ENCODE results near the gene SPTBN1. TPM values are rescaled to one million over a fixed set of nuclear protein-coding genes. Genes with fewer than 3 reads are reported as not detected.

The SPTBN1 gene
- total and polyA plus RNA-seq, 2 experiments from 2014 or later: 57.7 to 187 TPM

DNA sequence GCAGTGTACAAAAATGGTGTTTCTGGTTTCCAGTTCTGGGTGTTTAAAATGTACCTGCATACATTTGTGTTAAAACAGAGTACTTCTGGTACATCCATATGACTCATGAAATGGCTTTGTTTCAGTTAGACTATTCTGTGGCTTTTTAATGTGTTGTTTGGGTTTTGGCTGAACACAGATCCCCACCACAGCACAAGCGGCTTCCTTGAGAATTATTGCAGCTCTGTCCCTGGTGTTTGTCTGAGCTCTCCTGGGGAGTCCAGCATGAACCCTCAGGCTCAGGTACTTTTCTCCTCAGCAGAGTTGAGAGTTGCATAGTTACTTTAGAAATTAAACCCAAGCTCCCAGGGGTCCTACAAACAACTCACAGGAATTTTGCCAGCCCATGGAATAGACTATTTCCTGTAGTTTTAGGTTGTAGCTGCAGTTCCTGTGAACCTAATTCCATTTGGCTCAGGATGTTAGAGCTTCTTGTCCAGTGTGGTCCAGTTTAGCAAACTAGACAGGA is 202.5 kb downstream of the SPTBN1 start:
- Histone ChIP-seq H3K9me3 (ENCODE audit: low read depth) (no peaks in the 10 kb centered on the region), H3K4me2 (ENCODE audit: unreplicated experiment) (peak overlapping the region; percentile 43), H3K27me3 (replicated peaks; ENCODE audit: insufficient read depth) (no peaks in the 10 kb centered on the region), H3F3A (ENCODE audit: insufficient read depth) (peaks cover 34% of the 10 kb centered on the region), H3K36me3 (ENCODE audit: low read depth) (peaks cover 86% of the 10 kb centered on the region), H3K9me2 (ENCODE audit: insufficient read depth) (no peaks in the 10 kb centered on the region), H2AFZ (no peak overlapping the region), H3K27ac (no peak overlapping the region), H3K9ac (no peak overlapping the region), H4K20me1 (ENCODE audit: insufficient read depth) (0 out of 2 replicates have a peak, but pooled peaks cover 5% of the 10 kb centered on the region), H3K4me3 (no peak overlapping the region), H3K4me1 (ENCODE audit: insufficient read depth) (peaks cover 11% of the 10 kb centered on the region), H3K79me2 (ENCODE audit: insufficient read depth) (no peaks in the 10 kb centered on the region)
- WGBS, 2 experiments (ENCODE audit: low coverage in 1 of 2, low lambda C conversion rate in 2 of 2, missing lambda C conversion rate in 2 of 2): 15 to 47% methylated on average over 1 of the region's 1 CpG
- peak; percentile 70 for DNase-seq
- in situ Hi-C loops (cut with MboI): no loop called here
- TF ChIP-seq EZH2phosphoT487 (IDR thresholded peaks at IDR 0.05; ENCODE audit: insufficient read depth, low read depth) (no peak), EZH2 (IDR thresholded peaks at IDR 0.05; ENCODE audit: insufficient read depth, poor library complexity, severe bottlenecking) (no peak)

DNA sequence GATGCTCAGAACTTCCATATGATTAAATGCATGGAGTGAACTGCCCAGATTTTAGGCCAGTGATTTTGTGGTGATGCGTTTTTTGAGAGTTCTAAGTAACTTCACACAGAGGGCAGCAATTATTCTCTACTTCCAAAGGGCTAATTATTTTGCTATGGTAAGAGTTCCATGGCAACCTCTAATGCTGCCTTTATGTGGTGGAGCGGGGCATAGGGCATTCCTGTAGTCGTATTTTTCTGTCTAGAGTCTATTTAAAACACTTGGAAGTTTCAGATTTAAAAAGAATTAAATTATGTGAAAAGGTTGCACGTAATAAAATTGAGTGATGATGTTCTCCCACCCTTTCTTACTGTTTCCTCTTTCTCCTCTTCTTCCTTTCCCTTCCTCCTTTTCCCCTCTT is 203.4 kb downstream of the SPTBN1 start:
- no peak overlapping the region for H2AFZ ChIP-seq
- 0 out of 2 replicates have a peak, but pooled peaks cover 5% of the 10 kb centered on the region for H4K20me1 ChIP-seq (ENCODE audit: insufficient read depth)
- H3K4me1 ChIP-seq (ENCODE audit: insufficient read depth): peaks cover 11% of the 10 kb centered on the region
- no peaks in the 10 kb centered on the region for H3K9me3 ChIP-seq (ENCODE audit: low read depth)
- no peak overlapping the region for H3K4me3 ChIP-seq
- peaks cover 84% of the 10 kb centered on the region for H3K36me3 ChIP-seq (ENCODE audit: low read depth)
- WGBS, 2 experiments (ENCODE audit: low coverage in 1 of 2, low lambda C conversion rate in 2 of 2, missing lambda C conversion rate in 2 of 2): 84 to 85% methylated on average over 4 of the region's 4 CpGs
- in situ Hi-C loops (cut with MboI): no loop called here
- TF ChIP-seq EZH2 (IDR thresholded peaks at IDR 0.05; ENCODE audit: insufficient read depth, poor library complexity, severe bottlenecking) (no peak), EZH2phosphoT487 (IDR thresholded peaks at IDR 0.05; ENCODE audit: insufficient read depth, low read depth) (no peak)
- H3K79me2 ChIP-seq (ENCODE audit: insufficient read depth): no peaks in the 10 kb centered on the region
- no peak overlapping the region for H3K27ac ChIP-seq
- no peak overlapping the region for H3K4me2 ChIP-seq (ENCODE audit: unreplicated experiment)
- peaks cover 34% of the 10 kb centered on the region for H3F3A ChIP-seq (ENCODE audit: insufficient read depth)
- H3K9ac ChIP-seq: no peak overlapping the region
- no peak for DNase-seq
- H3K27me3 ChIP-seq (replicated peaks; ENCODE audit: insufficient read depth): no peaks in the 10 kb centered on the region
- no peaks in the 10 kb centered on the region for H3K9me2 ChIP-seq (ENCODE audit: insufficient read depth)

DNA sequence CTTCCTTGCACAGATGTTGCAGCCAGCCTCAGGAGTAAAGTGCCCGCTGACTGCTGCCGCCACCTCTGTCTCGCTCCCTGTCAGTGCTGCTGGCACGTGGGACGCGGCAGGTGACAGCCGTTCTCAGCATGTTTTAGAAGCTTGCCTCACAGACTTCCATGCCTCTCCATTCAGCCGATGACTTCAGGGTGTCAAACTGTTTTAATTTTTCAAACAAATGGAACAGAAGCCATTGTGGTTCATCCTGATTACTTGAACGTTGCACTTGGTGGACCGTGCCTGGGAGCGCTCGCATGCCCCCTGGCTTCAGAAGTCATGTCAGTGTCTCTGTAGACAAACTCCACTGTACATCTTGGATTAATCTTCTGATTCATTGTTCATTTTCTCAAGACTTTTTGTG is 204.6 kb downstream of the SPTBN1 start:
- H3K9ac ChIP-seq: no peak overlapping the region
- H3F3A ChIP-seq (ENCODE audit: insufficient read depth): peaks cover 42% of the 10 kb centered on the region
- H3K27me3 ChIP-seq (replicated peaks; ENCODE audit: insufficient read depth): no peaks in the 10 kb centered on the region
- H3K27ac ChIP-seq: no peak overlapping the region
- DNase-seq: no peak
- no peak for TF ChIP-seq EZH2 (IDR thresholded peaks at IDR 0.05; ENCODE audit: insufficient read depth, poor library complexity, severe bottlenecking)
- no peak for TF ChIP-seq EZH2phosphoT487 (IDR thresholded peaks at IDR 0.05; ENCODE audit: insufficient read depth, low read depth)
- no peak overlapping the region for H3K4me2 ChIP-seq (ENCODE audit: unreplicated experiment)
- no peak overlapping the region for H2AFZ ChIP-seq
- H3K4me1 ChIP-seq (ENCODE audit: insufficient read depth): peaks cover 15% of the 10 kb centered on the region
- no peaks in the 10 kb centered on the region for H3K79me2 ChIP-seq (ENCODE audit: insufficient read depth)
- in situ Hi-C loops (cut with MboI): no loop called here
- H4K20me1 ChIP-seq (ENCODE audit: insufficient read depth): 0 out of 2 replicates have a peak, but pooled peaks cover 5% of the 10 kb centered on the region
- no peaks in the 10 kb centered on the region for H3K9me2 ChIP-seq (ENCODE audit: insufficient read depth)
- WGBS, 2 experiments (ENCODE audit: low coverage in 1 of 2, low lambda C conversion rate in 2 of 2, missing lambda C conversion rate in 2 of 2): 78 to 86% methylated on average over 12 of the region's 12 CpGs
- H3K4me3 ChIP-seq: no peak overlapping the region
- no peaks in the 10 kb centered on the region for H3K9me3 ChIP-seq (ENCODE audit: low read depth)
- H3K36me3 ChIP-seq (ENCODE audit: low read depth): peaks cover 74% of the 10 kb centered on the region

GRCh38 chr2:54663424-54664030 is 207.4 kb downstream of the SPTBN1 start:
- WGBS, 2 experiments (ENCODE audit: low coverage in 1 of 2, low lambda C conversion rate in 2 of 2, missing lambda C conversion rate in 2 of 2): 97 to 99% methylated on average over 13 of the region's 13 CpGs
- Histone ChIP-seq H3K36me3 (ENCODE audit: low read depth) (peaks cover 68% of the 10 kb centered on the region), H3K4me3 (no peak overlapping the region), H3K27me3 (replicated peaks; ENCODE audit: insufficient read depth) (no peaks in the 10 kb centered on the region), H3F3A (ENCODE audit: insufficient read depth) (peaks cover 52% of the 10 kb centered on the region), H3K4me2 (ENCODE audit: unreplicated experiment) (no peak overlapping the region), H3K9me2 (ENCODE audit: insufficient read depth) (no peaks in the 10 kb centered on the region), H3K9ac (no peak overlapping the region), H3K4me1 (ENCODE audit: insufficient read depth) (peaks cover 29% of the 10 kb centered on the region), H3K79me2 (ENCODE audit: insufficient read depth) (no peaks in the 10 kb centered on the region), H2AFZ (no peak overlapping the region), H3K9me3 (ENCODE audit: low read depth) (no peaks in the 10 kb centered on the region), H3K27ac (no peak overlapping the region), H4K20me1 (ENCODE audit: insufficient read depth) (0 out of 2 replicates have a peak, but pooled peaks cover 5% of the 10 kb centered on the region)
- DNase-seq: no peak
- in situ Hi-C loops (cut with MboI): no loop called here
- no peak for TF ChIP-seq EZH2 (IDR thresholded peaks at IDR 0.05; ENCODE audit: insufficient read depth, poor library complexity, severe bottlenecking)
- TF ChIP-seq EZH2phosphoT487 (IDR thresholded peaks at IDR 0.05; ENCODE audit: insufficient read depth, low read depth): no peak

Measured in GM23248 (cell line).